ENCODE data around the gene DST. TPM values are rescaled to one million over a fixed set of nuclear protein-coding genes. Genes with fewer than 3 reads are reported as not detected.

Gene DST
- total RNA-seq, 1 donor from 2014 or later: 183 TPM

DNA sequence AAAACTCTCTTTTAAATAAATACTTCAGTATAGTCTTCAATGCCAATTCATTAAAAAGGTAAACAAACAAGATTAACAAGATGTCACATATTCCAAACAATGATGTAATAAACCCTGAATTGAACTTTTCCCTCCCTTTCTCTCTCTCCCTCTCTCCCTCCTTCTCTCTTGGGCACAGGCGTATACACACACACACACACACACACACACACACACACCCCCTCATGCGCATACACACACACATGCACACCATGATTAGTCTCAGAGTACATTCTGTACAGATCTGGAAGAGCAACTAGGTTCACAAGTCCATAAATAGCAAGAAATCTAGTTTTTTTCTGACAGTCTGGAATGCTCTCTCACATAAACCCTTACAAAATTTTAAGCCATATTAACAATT, 128.3 kb downstream of the DST start:
- Histone ChIP-seq H3K9ac (ENCODE audit: low read depth in 1 of 3, low read length in 3 of 3) (no peak overlapping the region), H3K36me3 (ENCODE audit: control insufficient read depth in 3 of 3, insufficient read depth in 3 of 3, low read length in 3 of 3) (peaks cover 6 to 31% (median 24%) of the 10 kb centered on the region in 3 donors), H3K9me3 (ENCODE audit: control insufficient read depth in 3 of 3, low read length in 3 of 3) (no peaks in the 10 kb centered on the region), H3K4me1 (ENCODE audit: control insufficient read depth in 3 of 3, insufficient read depth in 3 of 3, low read length in 3 of 3) (peaks cover 0 to 3% (median 3%) of the 10 kb centered on the region in 3 donors), H3K4me3 (ENCODE audit: low read length in 3 of 3) (no peak overlapping the region), H3K27me3 (ENCODE audit: control insufficient read depth in 3 of 3, insufficient read depth in 3 of 3, low read length in 3 of 3) (no peaks in the 10 kb centered on the region), H3K27ac (ENCODE audit: low read depth, low read length) (no peak overlapping the region)

GRCh38 chr6:56513631-56514030, 129.1 kb downstream of the DST start:
- Histone ChIP-seq H3K27me3 (ENCODE audit: control insufficient read depth in 3 of 3, insufficient read depth in 3 of 3, low read length in 3 of 3) (no peaks in the 10 kb centered on the region), H3K27ac (ENCODE audit: low read depth, low read length) (peak overlapping the region; percentile 14), H3K4me3 (ENCODE audit: low read length in 3 of 3) (no peak overlapping the region), H3K9me3 (ENCODE audit: control insufficient read depth in 3 of 3, low read length in 3 of 3) (no peaks in the 10 kb centered on the region), H3K4me1 (ENCODE audit: control insufficient read depth in 3 of 3, insufficient read depth in 3 of 3, low read length in 3 of 3) (peaks cover 3 to 9% (median 3%) of the 10 kb centered on the region in 3 donors), H3K9ac (ENCODE audit: low read depth in 1 of 3, low read length in 3 of 3) (no peak overlapping the region), H3K36me3 (ENCODE audit: control insufficient read depth in 3 of 3, insufficient read depth in 3 of 3, low read length in 3 of 3) (peaks cover 10 to 38% (median 30%) of the 10 kb centered on the region in 3 donors)

DNA sequence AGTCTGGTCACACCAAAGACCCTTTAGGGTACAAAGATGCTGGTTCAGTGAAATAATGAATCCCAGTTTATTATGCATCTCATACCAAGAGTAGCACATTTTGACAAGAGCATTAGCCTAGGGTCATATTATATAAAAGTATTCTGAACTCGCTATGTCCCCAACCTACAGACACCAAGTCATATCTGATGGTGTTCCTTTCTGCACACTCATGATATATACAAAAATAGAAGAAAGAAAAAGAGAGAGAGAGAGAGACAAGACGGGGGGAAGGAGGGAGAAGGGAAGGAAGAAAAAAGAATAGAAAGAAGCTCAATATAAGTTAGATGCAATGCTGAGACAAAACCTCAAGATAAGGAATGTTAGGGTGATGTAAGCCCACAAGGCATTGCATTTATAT, 131.1 kb downstream of the DST start:
- Histone ChIP-seq H3K27ac (ENCODE audit: low read depth, low read length) (no peak overlapping the region), H3K9me3 (ENCODE audit: control insufficient read depth in 3 of 3, low read length in 3 of 3) (no peaks in the 10 kb centered on the region), H3K4me3 (ENCODE audit: low read length in 3 of 3) (no peak overlapping the region), H3K9ac (ENCODE audit: low read depth in 1 of 3, low read length in 3 of 3) (no peak overlapping the region), H3K36me3 (ENCODE audit: control insufficient read depth in 3 of 3, insufficient read depth in 3 of 3, low read length in 3 of 3) (peaks cover 13 to 36% (median 35%) of the 10 kb centered on the region in 3 donors), H3K4me1 (ENCODE audit: control insufficient read depth in 3 of 3, insufficient read depth in 3 of 3, low read length in 3 of 3) (peaks cover 9 to 18% (median 10%) of the 10 kb centered on the region in 3 donors), H3K27me3 (ENCODE audit: control insufficient read depth in 3 of 3, insufficient read depth in 3 of 3, low read length in 3 of 3) (no peaks in the 10 kb centered on the region)

DNA sequence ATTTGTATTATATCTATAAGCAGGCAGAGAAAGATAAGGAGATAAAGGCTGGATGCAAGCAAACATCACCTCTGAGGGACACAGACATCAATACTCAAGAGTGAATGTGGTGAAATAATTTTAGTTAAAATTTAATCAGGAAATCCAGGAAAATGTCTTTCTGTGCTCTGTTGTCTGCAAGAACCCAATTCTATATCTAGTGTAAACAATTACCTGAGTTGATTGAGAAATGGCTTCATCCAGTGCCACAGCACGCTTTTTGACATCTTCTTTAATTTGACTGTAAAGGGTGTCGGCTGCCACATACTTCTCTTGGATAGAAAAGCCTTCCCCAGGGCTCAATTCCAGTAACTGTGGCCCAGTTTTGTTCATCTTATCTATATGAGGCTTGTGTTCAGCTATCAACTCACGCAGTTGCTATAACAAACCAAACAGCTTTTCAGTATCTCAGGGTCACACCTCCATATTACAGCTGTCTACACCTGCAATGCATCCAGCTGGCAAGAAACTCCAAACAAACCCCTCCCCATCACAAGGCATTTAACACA, 131.6 kb downstream of the DST start:
- H3K4me1 ChIP-seq (ENCODE audit: control insufficient read depth in 3 of 3, insufficient read depth in 3 of 3, low read length in 3 of 3): peaks cover 13 to 23% (median 13%) of the 10 kb centered on the region in 3 donors
- no peak overlapping the region for H3K27ac ChIP-seq (ENCODE audit: low read depth, low read length)
- H3K27me3 ChIP-seq (ENCODE audit: control insufficient read depth in 3 of 3, insufficient read depth in 3 of 3, low read length in 3 of 3): no peaks in the 10 kb centered on the region
- no peaks in the 10 kb centered on the region for H3K9me3 ChIP-seq (ENCODE audit: control insufficient read depth in 3 of 3, low read length in 3 of 3)
- no peak overlapping the region for H3K4me3 ChIP-seq (ENCODE audit: low read length in 3 of 3)
- peaks cover 13 to 39% (median 38%) of the 10 kb centered on the region in 3 donors for H3K36me3 ChIP-seq (ENCODE audit: control insufficient read depth in 3 of 3, insufficient read depth in 3 of 3, low read length in 3 of 3)
- H3K9ac ChIP-seq (ENCODE audit: low read depth in 1 of 3, low read length in 3 of 3): no peak overlapping the region

DNA sequence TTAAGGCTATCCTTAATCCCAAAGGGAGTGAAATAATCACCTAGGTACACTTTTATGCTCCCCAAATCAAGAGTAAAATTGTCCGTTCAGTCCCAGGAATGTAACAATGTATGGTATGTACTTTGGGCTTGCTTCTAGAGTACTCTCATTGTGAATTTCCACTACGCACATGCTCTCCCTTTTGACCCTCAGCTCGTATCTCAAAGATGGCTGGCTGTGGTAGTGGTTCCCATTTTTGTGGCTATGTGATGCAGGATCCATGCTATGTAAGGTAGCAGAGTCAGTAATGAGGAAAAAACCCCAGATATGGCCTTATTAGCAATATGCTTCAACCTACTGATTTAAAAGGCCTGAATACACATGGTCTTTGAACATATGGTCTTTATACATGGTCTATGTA, 133.7 kb downstream of the DST start:
- Histone ChIP-seq H3K27ac (ENCODE audit: low read depth, low read length) (peak overlapping the region; percentile 8), H3K27me3 (ENCODE audit: control insufficient read depth in 3 of 3, insufficient read depth in 3 of 3, low read length in 3 of 3) (no peaks in the 10 kb centered on the region), H3K4me1 (ENCODE audit: control insufficient read depth in 3 of 3, insufficient read depth in 3 of 3, low read length in 3 of 3) (peaks cover 13 to 26% (median 14%) of the 10 kb centered on the region in 3 donors), H3K4me3 (ENCODE audit: low read length in 3 of 3) (no peak overlapping the region), H3K9me3 (ENCODE audit: control insufficient read depth in 3 of 3, low read length in 3 of 3) (no peaks in the 10 kb centered on the region), H3K36me3 (ENCODE audit: control insufficient read depth in 3 of 3, insufficient read depth in 3 of 3, low read length in 3 of 3) (peaks cover 13 to 32% (median 30%) of the 10 kb centered on the region in 3 donors), H3K9ac (ENCODE audit: low read depth in 1 of 3, low read length in 3 of 3) (no peak overlapping the region)

DNA sequence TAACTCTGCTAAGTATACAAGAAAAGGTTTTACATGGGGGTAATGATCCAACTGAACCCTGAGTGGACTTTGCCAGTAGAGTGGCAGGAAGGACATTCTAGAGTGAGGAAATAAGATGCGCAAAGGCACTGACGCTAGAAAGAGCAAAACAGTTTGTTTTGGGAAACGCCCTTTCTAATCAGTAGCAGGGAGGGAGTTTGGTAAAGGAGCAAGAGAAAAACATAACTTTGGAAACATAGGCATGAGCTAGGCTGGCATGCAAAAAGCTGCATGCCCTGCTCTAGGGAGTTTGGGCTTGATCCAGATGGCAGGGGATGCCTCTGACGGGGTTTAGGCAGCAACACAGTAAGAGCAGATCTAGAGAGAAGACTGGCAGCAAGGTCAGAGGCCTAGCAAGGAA, 135.2 kb downstream of the DST start:
- Histone ChIP-seq H3K9ac (ENCODE audit: low read depth in 1 of 3, low read length in 3 of 3) (no peak overlapping the region), H3K4me1 (ENCODE audit: control insufficient read depth in 3 of 3, insufficient read depth in 3 of 3, low read length in 3 of 3) (peaks cover 13 to 26% (median 14%) of the 10 kb centered on the region in 3 donors), H3K27me3 (ENCODE audit: control insufficient read depth in 3 of 3, insufficient read depth in 3 of 3, low read length in 3 of 3) (no peaks in the 10 kb centered on the region), H3K36me3 (ENCODE audit: control insufficient read depth in 3 of 3, insufficient read depth in 3 of 3, low read length in 3 of 3) (peaks cover 11 to 31% (median 30%) of the 10 kb centered on the region in 3 donors), H3K27ac (ENCODE audit: low read depth, low read length) (peak overlapping the region; percentile 8), H3K9me3 (ENCODE audit: control insufficient read depth in 3 of 3, low read length in 3 of 3) (no peaks in the 10 kb centered on the region), H3K4me3 (ENCODE audit: low read length in 3 of 3) (no peak overlapping the region)

GRCh38 chr6:56505512-56506260, 137.0 kb downstream of the DST start:
- H3K27me3 ChIP-seq (ENCODE audit: control insufficient read depth in 3 of 3, insufficient read depth in 3 of 3, low read length in 3 of 3): no peaks in the 10 kb centered on the region
- H3K9me3 ChIP-seq (ENCODE audit: control insufficient read depth in 3 of 3, low read length in 3 of 3): no peaks in the 10 kb centered on the region
- H3K36me3 ChIP-seq (ENCODE audit: control insufficient read depth in 3 of 3, insufficient read depth in 3 of 3, low read length in 3 of 3): peaks cover 13 to 28% (median 28%) of the 10 kb centered on the region in 3 donors
- no peak overlapping the region for H3K27ac ChIP-seq (ENCODE audit: low read depth, low read length)
- H3K4me3 ChIP-seq (ENCODE audit: low read length in 3 of 3): no peak overlapping the region
- peak overlapping the region in 1 of 3 donors; percentile 37 for H3K9ac ChIP-seq (ENCODE audit: low read depth in 1 of 3, low read length in 3 of 3)
- H3K4me1 ChIP-seq (ENCODE audit: control insufficient read depth in 3 of 3, insufficient read depth in 3 of 3, low read length in 3 of 3): peaks cover 13 to 23% (median 14%) of the 10 kb centered on the region in 3 donors

GRCh38 chr6:56501993-56502392, 140.7 kb downstream of the DST start:
- no peaks in the 10 kb centered on the region for H3K27me3 ChIP-seq (ENCODE audit: control insufficient read depth in 3 of 3, insufficient read depth in 3 of 3, low read length in 3 of 3)
- no peak overlapping the region for H3K27ac ChIP-seq (ENCODE audit: low read depth, low read length)
- no peaks in the 10 kb centered on the region for H3K9me3 ChIP-seq (ENCODE audit: control insufficient read depth in 3 of 3, low read length in 3 of 3)
- peaks cover 4 to 8% (median 7%) of the 10 kb centered on the region in 3 donors for H3K4me1 ChIP-seq (ENCODE audit: control insufficient read depth in 3 of 3, insufficient read depth in 3 of 3, low read length in 3 of 3)
- no peak overlapping the region for H3K4me3 ChIP-seq (ENCODE audit: low read length in 3 of 3)
- H3K9ac ChIP-seq (ENCODE audit: low read depth in 1 of 3, low read length in 3 of 3): no peak overlapping the region
- H3K36me3 ChIP-seq (ENCODE audit: control insufficient read depth in 3 of 3, insufficient read depth in 3 of 3, low read length in 3 of 3): peaks cover 14 to 26% (median 24%) of the 10 kb centered on the region in 3 donors

GRCh38 chr6:56499095-56499494, 143.6 kb downstream of the DST start:
- H3K4me3 ChIP-seq (ENCODE audit: low read length in 3 of 3): no peak overlapping the region
- no peaks in the 10 kb centered on the region for H3K4me1 ChIP-seq (ENCODE audit: control insufficient read depth in 3 of 3, insufficient read depth in 3 of 3, low read length in 3 of 3)
- H3K27ac ChIP-seq (ENCODE audit: low read depth, low read length): no peak overlapping the region
- peaks cover 14 to 23% (median 23%) of the 10 kb centered on the region in 3 donors for H3K36me3 ChIP-seq (ENCODE audit: control insufficient read depth in 3 of 3, insufficient read depth in 3 of 3, low read length in 3 of 3)
- no peaks in the 10 kb centered on the region for H3K27me3 ChIP-seq (ENCODE audit: control insufficient read depth in 3 of 3, insufficient read depth in 3 of 3, low read length in 3 of 3)
- no peak overlapping the region for H3K9ac ChIP-seq (ENCODE audit: low read depth in 1 of 3, low read length in 3 of 3)
- H3K9me3 ChIP-seq (ENCODE audit: control insufficient read depth in 3 of 3, low read length in 3 of 3): no peaks in the 10 kb centered on the region

GRCh38 chr6:56497691-56498090, 145.0 kb downstream of the DST start:
- Histone ChIP-seq H3K36me3 (ENCODE audit: control insufficient read depth in 3 of 3, insufficient read depth in 3 of 3, low read length in 3 of 3) (peaks cover 17 to 27% (median 20%) of the 10 kb centered on the region in 3 donors), H3K27ac (ENCODE audit: low read depth, low read length) (no peak overlapping the region), H3K9ac (ENCODE audit: low read depth in 1 of 3, low read length in 3 of 3) (no peak overlapping the region), H3K9me3 (ENCODE audit: control insufficient read depth in 3 of 3, low read length in 3 of 3) (no peaks in the 10 kb centered on the region), H3K4me1 (ENCODE audit: control insufficient read depth in 3 of 3, insufficient read depth in 3 of 3, low read length in 3 of 3) (no peaks in the 10 kb centered on the region), H3K4me3 (ENCODE audit: low read length in 3 of 3) (no peak overlapping the region), H3K27me3 (ENCODE audit: control insufficient read depth in 3 of 3, insufficient read depth in 3 of 3, low read length in 3 of 3) (no peaks in the 10 kb centered on the region)

Data from skeletal muscle tissue (tissue), 4 donors.